Natural killer cell (primary cell): ENCODE data around the gene FGF2. TPM values are rescaled to one million over a fixed set of nuclear protein-coding genes. Genes with fewer than 3 reads are reported as not detected.
"Not testable (repeated sequence)": the region's sequence is repeated elsewhere in the genome, so short reads cannot be mapped to it uniquely, and the experiment has no call there.

Experiments
- ATAC-seq, 3 donors: fragments of 150-1000 bp in 2 of 3; fragments of 200-7000 bp in 1 of 3; cut with Tn5 transposase; 1 replicate in 1 of 3; 2 replicates in 2 of 3; pipeline ENCODE4 v1.10.0; 2021; ENCODE audit warnings: mild to moderate bottlenecking in 2 of 3, moderate library complexity in 2 of 3
- DNase-seq, 2 donors: peaks; one replicate each; pipeline versions ENCODE4 v3.0.0 to v3.0.0-alpha.2; 2013 to 2021; ENCODE audit warnings: mixed read lengths in 1 of 2
- H3K27ac ChIP-seq: one replicate; pipeline ENCODE4 v1.5.1; 2013; ENCODE audit warnings: mild to moderate bottlenecking, low read length
- H3K27me3 ChIP-seq: one replicate; pipeline ENCODE4 v1.6.1; 2013; ENCODE audit warnings: low read length; ENCODE audit not compliant: control insufficient read depth, insufficient read depth
- H3K36me3 ChIP-seq: one replicate; pipeline ENCODE4 v1.6.1; 2013; ENCODE audit warnings: low read length; ENCODE audit not compliant: control insufficient read depth, insufficient read depth
- H3K4me1 ChIP-seq: one replicate; pipeline ENCODE4 v1.6.1; 2013; ENCODE audit warnings: low read length; ENCODE audit not compliant: control insufficient read depth, insufficient read depth
- H3K4me3 ChIP-seq: one replicate; pipeline ENCODE4 v1.5.1; 2013; ENCODE audit warnings: low read length
- H3K9me3 ChIP-seq: one replicate; pipeline ENCODE4 v1.6.1; 2013; ENCODE audit warnings: low read length; ENCODE audit not compliant: control insufficient read depth, insufficient read depth
- H3K27ac Mint-ChIP-seq, 2 donors: one replicate each; pipeline ENCODE4 v1.8.0; 2022; ENCODE audit warnings: mild to moderate bottlenecking in 2 of 2, mixed read lengths in 2 of 2, moderate library complexity in 1 of 2
- H3K27me3 Mint-ChIP-seq, 2 donors: one replicate each; pipeline ENCODE4 v1.8.0; 2022; ENCODE audit warnings: low read depth in 2 of 2, mixed read lengths in 2 of 2
- H3K36me3 Mint-ChIP-seq: one replicate; pipeline ENCODE4 v1.8.0; 2022; ENCODE audit warnings: mixed read lengths
- H3K4me1 Mint-ChIP-seq, 2 donors: one replicate each; pipeline ENCODE4 v1.8.0; 2022; ENCODE audit warnings: mixed read lengths in 2 of 2
- H3K4me3 Mint-ChIP-seq: one replicate; pipeline ENCODE4 v1.8.0; 2022; ENCODE audit warnings: mild to moderate bottlenecking, moderate library complexity, mixed read lengths
- H3K9me3 Mint-ChIP-seq, 2 donors: one replicate each; pipeline ENCODE4 v1.8.0; 2022; ENCODE audit warnings: mixed read lengths in 2 of 2
- WGBS: methylation state at CpG from one replicate; pipeline ENCODE4 v1.1.7; 2013; ENCODE audit warnings: missing lambda C conversion rate; ENCODE audit not compliant: insufficient coverage; 5-methylcytosine and 5-hydroxymethylcytosine counted together
- intact Hi-C: fragments of 100-400 bp; cut with micrococcal nuclease; formaldehyde crosslinking; loops from one replicate; pipeline ENCODE4 v1.14.2; 2022
- total RNA-seq, 4 donors: library from RNA; stranded (reverse); fragments of 120-200 nt in 1 of 4; gene quantifications; one replicate each; pipeline versions ENCODE4 v1.2.3 to v1.2.4, GENCODE V29; 2013 to 2022
- TF ChIP-seq, protein P1 (sequence below): fragments of 200-600 bp; IDR thresholded peaks from one replicate; pipeline ENCODE4 v1.8.0; 2022; ENCODE audit warnings: antibody characterized with exemption

Gene FGF2
- total RNA-seq, 3 donors from 2014 or later (not counting 1 experiment from before 2014, with no cell fraction given), result not detected

DNA sequence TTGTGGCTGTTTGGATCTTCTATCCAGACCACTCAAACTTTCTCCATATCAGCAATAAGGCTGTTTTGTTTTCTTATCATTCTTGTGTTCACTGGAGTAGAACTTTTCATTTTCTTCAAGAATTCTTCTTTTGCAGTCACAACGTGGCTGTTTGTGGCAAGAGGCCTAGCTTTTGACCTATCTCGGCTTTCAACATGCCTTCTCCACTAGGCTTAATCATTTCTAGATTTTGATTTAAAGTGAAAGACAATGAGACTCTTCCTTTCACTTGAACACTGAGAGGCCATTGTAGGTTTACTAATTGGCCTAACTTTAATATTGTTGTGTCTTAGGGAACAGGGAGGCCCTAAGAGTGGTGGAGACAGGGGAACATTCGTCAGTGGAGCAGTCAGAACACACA lies 19.1 kb downstream of the FGF2 start:
- WGBS, result 60% methylated on average over 2 of the region's 3 CpGs
- H3K4me3 Mint-ChIP-seq, result no peak overlapping the region
- H3K4me1 Mint-ChIP-seq, result no peaks in the 10 kb centered on the region
- ATAC-seq (no peak), DNase-seq (no peak)
- Histone ChIP-seq H3K4me1 (no peaks in the 10 kb centered on the region), H3K36me3 (no peaks in the 10 kb centered on the region), H3K4me3 (no peak overlapping the region), H3K27ac (no peak overlapping the region), H3K27me3 (no peaks in the 10 kb centered on the region), H3K9me3 (no peaks in the 10 kb centered on the region)
- no peaks in the 10 kb centered on the region for H3K36me3 Mint-ChIP-seq
- intact Hi-C loops, result no loop called here
- no peak overlapping the region for H3K27ac Mint-ChIP-seq
- no peaks in the 10 kb centered on the region for H3K9me3 Mint-ChIP-seq
- peaks cover 8 to 16% of the 10 kb centered on the region in 2 donors for H3K27me3 Mint-ChIP-seq
- TF ChIP-seq, protein P1, sequence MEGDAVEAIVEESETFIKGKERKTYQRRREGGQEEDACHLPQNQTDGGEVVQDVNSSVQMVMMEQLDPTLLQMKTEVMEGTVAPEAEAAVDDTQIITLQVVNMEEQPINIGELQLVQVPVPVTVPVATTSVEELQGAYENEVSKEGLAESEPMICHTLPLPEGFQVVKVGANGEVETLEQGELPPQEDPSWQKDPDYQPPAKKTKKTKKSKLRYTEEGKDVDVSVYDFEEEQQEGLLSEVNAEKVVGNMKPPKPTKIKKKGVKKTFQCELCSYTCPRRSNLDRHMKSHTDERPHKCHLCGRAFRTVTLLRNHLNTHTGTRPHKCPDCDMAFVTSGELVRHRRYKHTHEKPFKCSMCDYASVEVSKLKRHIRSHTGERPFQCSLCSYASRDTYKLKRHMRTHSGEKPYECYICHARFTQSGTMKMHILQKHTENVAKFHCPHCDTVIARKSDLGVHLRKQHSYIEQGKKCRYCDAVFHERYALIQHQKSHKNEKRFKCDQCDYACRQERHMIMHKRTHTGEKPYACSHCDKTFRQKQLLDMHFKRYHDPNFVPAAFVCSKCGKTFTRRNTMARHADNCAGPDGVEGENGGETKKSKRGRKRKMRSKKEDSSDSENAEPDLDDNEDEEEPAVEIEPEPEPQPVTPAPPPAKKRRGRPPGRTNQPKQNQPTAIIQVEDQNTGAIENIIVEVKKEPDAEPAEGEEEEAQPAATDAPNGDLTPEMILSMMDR, result no peak

DNA sequence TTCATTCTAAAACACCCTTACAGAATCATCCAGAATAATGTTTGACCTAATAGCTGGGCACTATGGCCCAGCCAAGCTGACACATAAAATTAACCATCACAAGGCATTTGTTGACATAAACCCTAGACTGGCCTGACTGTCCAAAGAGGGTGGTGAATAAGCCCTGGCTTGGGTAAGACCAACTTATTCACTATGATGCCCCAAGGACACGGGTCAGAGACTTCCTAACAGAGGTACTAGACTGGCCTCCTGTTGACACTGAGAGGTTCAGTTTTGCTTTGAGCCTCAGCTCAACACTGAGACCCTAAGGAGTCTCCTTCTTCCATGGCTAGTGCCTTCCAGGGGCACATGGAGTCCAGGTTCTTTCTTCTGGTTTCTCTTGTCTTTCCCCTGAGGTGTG lies 21.3 kb downstream of the FGF2 start:
- TF ChIP-seq, protein P1, result no peak
- Mint-ChIP-seq H3K9me3 (no peaks in the 10 kb centered on the region), H3K4me3 (no peak overlapping the region), H3K27me3 (peaks cover 7 to 10% of the 10 kb centered on the region in 2 donors), H3K27ac (no peak overlapping the region), H3K36me3 (no peaks in the 10 kb centered on the region), H3K4me1 (no peaks in the 10 kb centered on the region)
- no peaks in the 10 kb centered on the region for H3K36me3 ChIP-seq
- no peak overlapping the region for H3K4me3 ChIP-seq
- intact Hi-C loops, result no loop called here
- H3K27me3 ChIP-seq, result no peaks in the 10 kb centered on the region
- DNase-seq, result no peak
- no peak overlapping the region for H3K27ac ChIP-seq
- WGBS, result 80% methylated on average over 1 of the region's 1 CpG
- H3K9me3 ChIP-seq, result no peaks in the 10 kb centered on the region
- ATAC-seq, result no peak
- no peaks in the 10 kb centered on the region for H3K4me1 ChIP-seq

DNA sequence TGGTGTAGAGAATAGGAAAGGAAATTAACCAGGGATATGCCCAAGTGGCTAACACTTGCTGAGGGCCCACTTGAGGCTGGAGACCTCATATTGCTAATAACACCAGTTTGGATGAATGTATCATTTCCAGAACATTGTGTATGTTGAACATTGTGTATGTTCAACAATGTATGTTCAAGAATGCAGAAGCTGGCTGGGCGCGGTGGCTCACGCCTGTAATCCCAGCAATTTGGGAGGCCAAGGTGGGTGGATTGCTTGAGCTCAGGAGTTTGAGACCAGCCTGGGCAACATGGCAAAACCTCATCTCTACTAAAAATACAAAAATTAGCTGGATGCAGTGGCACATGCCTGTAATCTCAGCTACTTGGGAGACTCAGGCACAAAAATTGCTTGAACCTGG lies 23.2 kb downstream of the FGF2 start:
- 100% methylated on average over 3 of the region's 3 CpGs for WGBS
- ATAC-seq, H3K4me3 ChIP-seq: not testable (repeated sequence)

DNA sequence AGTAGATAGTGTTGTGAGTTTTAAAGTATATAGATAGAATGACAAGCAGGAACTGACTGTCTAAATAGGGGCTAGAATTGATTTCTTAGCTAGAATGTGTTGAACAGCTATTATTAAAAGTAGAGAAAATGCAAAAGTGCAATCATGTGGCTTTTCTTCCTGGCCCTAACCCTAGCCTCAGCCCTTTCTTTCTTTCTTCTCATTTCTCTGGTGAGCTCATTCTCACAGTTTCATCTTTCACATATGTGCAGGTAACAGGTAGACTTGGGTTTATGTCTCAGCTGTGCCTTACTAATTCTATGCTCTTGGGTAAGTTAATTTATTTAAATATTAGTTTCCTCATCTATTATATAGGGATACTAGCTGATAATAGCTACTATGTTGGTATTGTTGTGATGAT lies 24.9 kb downstream of the FGF2 start:
- Mint-ChIP-seq H3K9me3 (no peaks in the 10 kb centered on the region), H3K36me3 (no peaks in the 10 kb centered on the region)
- no peak for ATAC-seq

More for the DNA sequence above, 23.2 kb downstream of the FGF2 start:
- H3K27me3 Mint-ChIP-seq, H3K36me3 ChIP-seq, H3K27me3 ChIP-seq, DNase-seq, H3K27ac Mint-ChIP-seq, H3K4me3 Mint-ChIP-seq, H3K4me1 Mint-ChIP-seq, H3K36me3 Mint-ChIP-seq, H3K27ac ChIP-seq, H3K4me1 ChIP-seq, H3K9me3 Mint-ChIP-seq, H3K9me3 ChIP-seq, intact Hi-C loops: not testable (repeated sequence)

More for the DNA sequence above, 24.9 kb downstream of the FGF2 start:
- no peak overlapping the region for H3K27ac ChIP-seq
- no peak overlapping the region for H3K27ac Mint-ChIP-seq
- H3K4me3 ChIP-seq, result no peak overlapping the region
- H3K9me3 ChIP-seq, result no peaks in the 10 kb centered on the region
- H3K36me3 ChIP-seq, result no peaks in the 10 kb centered on the region
- no peaks in the 10 kb centered on the region for H3K4me1 ChIP-seq
- H3K27me3 Mint-ChIP-seq, result peaks cover 8 to 11% of the 10 kb centered on the region in 2 donors
- intact Hi-C loops, result no loop called here
- H3K27me3 ChIP-seq, result no peaks in the 10 kb centered on the region
- no peaks in the 10 kb centered on the region for H3K4me1 Mint-ChIP-seq
- DNase-seq, result no peak
- no peak overlapping the region for H3K4me3 Mint-ChIP-seq
- TF ChIP-seq, protein P1, result no peak
